HepG2 (cell line): ENCODE measurements around the gene HCRTR1. TPM values are rescaled to one million over a fixed set of nuclear protein-coding genes. Genes with fewer than 3 reads are reported as not detected.

Source experiments
- DPF2 ChIP-seq: sonication (generic); formaldehyde crosslinking; IDR thresholded peaks from 2 replicates; pipeline ENCODE4 v1.4.0; 2020; ENCODE audit warnings: mild to moderate bottlenecking, low read depth, missing genetic modification reagents, borderline replicate concordance
- ELF3 ChIP-seq: IDR thresholded peaks from 2 replicates; pipeline ENCODE4 v1.6.1; 2016; ENCODE audit warnings: missing genetic modification reagents, missing compliant biosample characterization
- GLI4 ChIP-seq: sonication (generic); formaldehyde crosslinking; IDR thresholded peaks from 2 replicates; pipeline ENCODE4 v1.5.1; 2020; ENCODE audit warnings: missing genetic modification reagents, mild to moderate bottlenecking, moderate library complexity, borderline replicate concordance
- IRX3 ChIP-seq: sonication (generic); formaldehyde crosslinking; IDR thresholded peaks from 2 replicates; pipeline ENCODE4 v1.8.1; 2023; ENCODE audit warnings: mild to moderate bottlenecking, low read depth, missing genetic modification reagents, borderline replicate concordance
- JUND ChIP-seq: sonication (generic); formaldehyde crosslinking; IDR thresholded peaks from 2 replicates; pipeline ENCODE4 v1.8.0; 2022; ENCODE audit warnings: mild to moderate bottlenecking, missing genetic modification reagents
- KDM2A ChIP-seq: sonication (generic); formaldehyde crosslinking; IDR thresholded peaks from 2 replicates; pipeline ENCODE4 v1.4.0; 2020; ENCODE audit warnings: low read depth, missing genetic modification reagents, borderline replicate concordance
- NBN ChIP-seq: fragments of 450-650 bp; conservative IDR thresholded peaks from 2 replicates; pipeline ENCODE4 v1.6.1; 2017
- NCOA5 ChIP-seq: sonication (generic); formaldehyde crosslinking; IDR thresholded peaks from 2 replicates; pipeline ENCODE4 v1.4.0; 2020; ENCODE audit warnings: missing genetic modification reagents
- NR2C2 ChIP-seq: sonication (generic); formaldehyde crosslinking; IDR thresholded peaks from 2 replicates; pipeline ENCODE4 v1.4.0; 2020; ENCODE audit warnings: missing genetic modification reagents, mild to moderate bottlenecking, moderate library complexity, borderline replicate concordance
- NR2F2 ChIP-seq: IDR thresholded peaks from 2 replicates; pipeline ENCODE4 v1.6.1; 2012; ENCODE audit warnings: low read depth, inconsistent platforms, borderline replicate concordance
- ZFAT ChIP-seq: sonication (generic); formaldehyde crosslinking; conservative IDR thresholded peaks from 2 replicates; pipeline ENCODE4 v1.8.1; 2023; ENCODE audit warnings: missing genetic modification reagents, inconsistent platforms
- ZFYVE20 ChIP-seq: sonication (generic); formaldehyde crosslinking; IDR thresholded peaks from 2 replicates; pipeline ENCODE4 v1.8.0; 2023; ENCODE audit warnings: low read depth, mild to moderate bottlenecking, moderate library complexity, missing genetic modification reagents, borderline replicate concordance
- ZKSCAN1 ChIP-seq: fragments of 150-350 bp; IDR thresholded peaks from 2 replicates; pipeline ENCODE4 v1.6.1; 2014; ENCODE audit warnings: low read length
- ZNF781 ChIP-seq: sonication (generic); formaldehyde crosslinking; IDR thresholded peaks from 2 replicates; pipeline ENCODE4 v1.5.1; 2020; ENCODE audit warnings: borderline replicate concordance, mild to moderate bottlenecking, missing genetic modification reagents; ENCODE audit errors: not compliant biosample characterization
- polyA plus RNA-seq, 8 experiments: library from polyadenylated mRNA; depleted of rRNA in 3 of 8; stranded (reverse) in 7 of 8; unstranded in 1 of 8; fragments of >200 nt; fragmentation: Illumina TruSeq in 4 of 8; extraction: Trizol in 4 of 8; gene quantifications; 2 replicates each; pipeline versions ENCODE4 v1.2.1 to v1.2.3, GENCODE V29; 2011 to 2016; ENCODE audit warnings: low read depth in 4 of 8, missing spikeins in 1 of 8, mixed read lengths in 1 of 8; ENCODE audit not compliant: insufficient read depth in 1 of 8
- total RNA-seq, 5 experiments: library from RNA; depleted of rRNA; stranded (reverse); fragments of >200 nt; fragmentation: Illumina TruSeq; extraction: Trizol; gene quantifications; 2 replicates each; pipeline ENCODE4 v1.2.3, GENCODE V29; 2016; ENCODE audit warnings: low read depth in 1 of 5
- TF ChIP-seq, protein P1 (sequence below): sonication (generic); formaldehyde crosslinking; IDR thresholded peaks from 2 replicates; pipeline ENCODE4 v1.4.0; 2020; ENCODE audit warnings: mild to moderate bottlenecking, missing genetic modification reagents, borderline replicate concordance
- TF ChIP-seq, protein P2 (sequence below): IDR thresholded peaks from 2 replicates; pipeline ENCODE4 v1.6.1; 2016
- TF ChIP-seq, protein P3 (sequence below): sonication (generic); formaldehyde crosslinking; IDR thresholded peaks from 2 replicates; pipeline ENCODE4 v1.4.0; 2020; ENCODE audit warnings: missing genetic modification reagents, mild to moderate bottlenecking, borderline replicate concordance

Gene HCRTR1
- total and polyA plus RNA-seq, 2 of the 13 experiments (the other 11 are each of a cell fraction or from before 2014, with no cell fraction given): not detected

DNA sequence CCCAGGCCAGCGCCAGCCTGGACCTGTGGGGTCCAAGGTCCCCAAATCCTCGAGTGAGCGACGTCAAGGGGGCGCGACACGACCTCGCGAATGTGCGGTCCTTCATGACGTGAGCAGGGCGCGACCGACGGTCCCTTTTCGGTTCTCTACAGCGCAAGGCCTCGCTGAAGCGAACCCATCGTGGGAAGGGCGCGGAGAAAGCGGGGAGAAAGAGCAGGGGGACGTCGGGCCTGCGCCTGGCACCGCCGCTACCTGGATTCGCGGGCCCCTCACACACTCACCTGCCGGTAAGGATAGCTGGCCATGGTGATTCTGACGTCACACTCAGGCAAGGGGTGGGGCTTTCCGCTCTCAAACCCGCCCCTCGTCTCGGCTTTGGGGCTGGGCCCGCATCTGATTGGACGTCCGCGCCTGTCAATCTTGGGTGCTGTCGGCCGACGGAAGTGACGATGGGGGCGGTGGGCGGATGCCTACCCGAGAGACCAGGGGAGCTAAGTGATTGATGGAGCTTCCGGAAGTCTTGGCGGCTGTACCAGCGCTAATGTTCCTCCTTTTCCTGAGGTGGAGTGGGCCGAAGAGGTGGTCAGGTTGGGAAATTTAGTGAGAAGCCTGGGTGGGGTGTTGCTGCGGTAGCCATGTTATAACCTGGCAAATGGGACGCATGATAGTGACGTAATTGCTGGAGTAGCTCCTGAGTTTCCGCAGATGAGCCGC, 27.2 kb downstream of the HCRTR1 start, which contains the start of gene PEF1 (continued):
- TF ChIP-seq, protein P1, sequence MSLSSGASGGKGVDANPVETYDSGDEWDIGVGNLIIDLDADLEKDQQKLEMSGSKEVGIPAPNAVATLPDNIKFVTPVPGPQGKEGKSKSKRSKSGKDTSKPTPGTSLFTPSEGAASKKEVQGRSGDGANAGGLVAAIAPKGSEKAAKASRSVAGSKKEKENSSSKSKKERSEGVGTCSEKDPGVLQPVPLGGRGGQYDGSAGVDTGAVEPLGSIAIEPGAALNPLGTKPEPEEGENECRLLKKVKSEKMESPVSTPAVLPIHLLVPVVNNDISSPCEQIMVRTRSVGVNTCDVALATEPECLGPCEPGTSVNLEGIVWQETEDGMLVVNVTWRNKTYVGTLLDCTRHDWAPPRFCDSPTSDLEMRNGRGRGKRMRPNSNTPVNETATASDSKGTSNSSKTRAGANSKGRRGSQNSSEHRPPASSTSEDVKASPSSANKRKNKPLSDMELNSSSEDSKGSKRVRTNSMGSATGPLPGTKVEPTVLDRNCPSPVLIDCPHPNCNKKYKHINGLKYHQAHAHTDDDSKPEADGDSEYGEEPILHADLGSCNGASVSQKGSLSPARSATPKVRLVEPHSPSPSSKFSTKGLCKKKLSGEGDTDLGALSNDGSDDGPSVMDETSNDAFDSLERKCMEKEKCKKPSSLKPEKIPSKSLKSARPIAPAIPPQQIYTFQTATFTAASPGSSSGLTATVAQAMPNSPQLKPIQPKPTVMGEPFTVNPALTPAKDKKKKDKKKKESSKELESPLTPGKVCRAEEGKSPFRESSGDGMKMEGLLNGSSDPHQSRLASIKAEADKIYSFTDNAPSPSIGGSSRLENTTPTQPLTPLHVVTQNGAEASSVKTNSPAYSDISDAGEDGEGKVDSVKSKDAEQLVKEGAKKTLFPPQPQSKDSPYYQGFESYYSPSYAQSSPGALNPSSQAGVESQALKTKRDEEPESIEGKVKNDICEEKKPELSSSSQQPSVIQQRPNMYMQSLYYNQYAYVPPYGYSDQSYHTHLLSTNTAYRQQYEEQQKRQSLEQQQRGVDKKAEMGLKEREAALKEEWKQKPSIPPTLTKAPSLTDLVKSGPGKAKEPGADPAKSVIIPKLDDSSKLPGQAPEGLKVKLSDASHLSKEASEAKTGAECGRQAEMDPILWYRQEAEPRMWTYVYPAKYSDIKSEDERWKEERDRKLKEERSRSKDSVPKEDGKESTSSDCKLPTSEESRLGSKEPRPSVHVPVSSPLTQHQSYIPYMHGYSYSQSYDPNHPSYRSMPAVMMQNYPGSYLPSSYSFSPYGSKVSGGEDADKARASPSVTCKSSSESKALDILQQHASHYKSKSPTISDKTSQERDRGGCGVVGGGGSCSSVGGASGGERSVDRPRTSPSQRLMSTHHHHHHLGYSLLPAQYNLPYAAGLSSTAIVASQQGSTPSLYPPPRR (CRISPR knock-in tag): 0 out of 2 replicates have a peak, but pooled peaks have one; percentile 53
- TF ChIP-seq JUND: no peak
- no peak for TF ChIP-seq ZFYVE20 (CRISPR knock-in tag)
- TF ChIP-seq KDM2A: peak; percentile 85; the same call in 1 of the 2 replicates
- TF ChIP-seq NR2C2 (CRISPR knock-in tag): peak; percentile 97
- TF ChIP-seq, protein P2, sequence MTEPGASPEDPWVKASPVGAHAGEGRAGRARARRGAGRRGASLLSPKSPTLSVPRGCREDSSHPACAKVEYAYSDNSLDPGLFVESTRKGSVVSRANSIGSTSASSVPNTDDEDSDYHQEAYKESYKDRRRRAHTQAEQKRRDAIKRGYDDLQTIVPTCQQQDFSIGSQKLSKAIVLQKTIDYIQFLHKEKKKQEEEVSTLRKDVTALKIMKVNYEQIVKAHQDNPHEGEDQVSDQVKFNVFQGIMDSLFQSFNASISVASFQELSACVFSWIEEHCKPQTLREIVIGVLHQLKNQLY (CRISPR knock-in tag): peak; percentile 59; the same call in 1 of the 2 replicates
- no peak; the same call in 1 of the 2 replicates for TF ChIP-seq ELF3 (CRISPR knock-in tag)
- no peak for TF ChIP-seq ZNF781 (CRISPR knock-in tag)
- TF ChIP-seq, protein P3, sequence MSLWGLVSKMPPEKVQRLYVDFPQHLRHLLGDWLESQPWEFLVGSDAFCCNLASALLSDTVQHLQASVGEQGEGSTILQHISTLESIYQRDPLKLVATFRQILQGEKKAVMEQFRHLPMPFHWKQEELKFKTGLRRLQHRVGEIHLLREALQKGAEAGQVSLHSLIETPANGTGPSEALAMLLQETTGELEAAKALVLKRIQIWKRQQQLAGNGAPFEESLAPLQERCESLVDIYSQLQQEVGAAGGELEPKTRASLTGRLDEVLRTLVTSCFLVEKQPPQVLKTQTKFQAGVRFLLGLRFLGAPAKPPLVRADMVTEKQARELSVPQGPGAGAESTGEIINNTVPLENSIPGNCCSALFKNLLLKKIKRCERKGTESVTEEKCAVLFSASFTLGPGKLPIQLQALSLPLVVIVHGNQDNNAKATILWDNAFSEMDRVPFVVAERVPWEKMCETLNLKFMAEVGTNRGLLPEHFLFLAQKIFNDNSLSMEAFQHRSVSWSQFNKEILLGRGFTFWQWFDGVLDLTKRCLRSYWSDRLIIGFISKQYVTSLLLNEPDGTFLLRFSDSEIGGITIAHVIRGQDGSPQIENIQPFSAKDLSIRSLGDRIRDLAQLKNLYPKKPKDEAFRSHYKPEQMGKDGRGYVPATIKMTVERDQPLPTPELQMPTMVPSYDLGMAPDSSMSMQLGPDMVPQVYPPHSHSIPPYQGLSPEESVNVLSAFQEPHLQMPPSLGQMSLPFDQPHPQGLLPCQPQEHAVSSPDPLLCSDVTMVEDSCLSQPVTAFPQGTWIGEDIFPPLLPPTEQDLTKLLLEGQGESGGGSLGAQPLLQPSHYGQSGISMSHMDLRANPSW (CRISPR knock-in tag): no peak
- 0 out of 2 replicates have a peak, but pooled peaks have one; percentile 6 for TF ChIP-seq ZKSCAN1
- no peak for TF ChIP-seq DPF2
- TF ChIP-seq NBN: no peak
- TF ChIP-seq NR2F2: peak; percentile 36; the same call in 1 of the 2 replicates
- no peak for TF ChIP-seq NCOA5 (CRISPR knock-in tag)
- TF ChIP-seq GLI4 (CRISPR knock-in tag): peak; percentile 69; the same call in 1 of the 2 replicates
- peak; percentile 81 for TF ChIP-seq ZFAT (CRISPR knock-in tag)
- TF ChIP-seq IRX3: no peak
